ENCODE data around the gene NELL1.

Gene NELL1

DNA sequence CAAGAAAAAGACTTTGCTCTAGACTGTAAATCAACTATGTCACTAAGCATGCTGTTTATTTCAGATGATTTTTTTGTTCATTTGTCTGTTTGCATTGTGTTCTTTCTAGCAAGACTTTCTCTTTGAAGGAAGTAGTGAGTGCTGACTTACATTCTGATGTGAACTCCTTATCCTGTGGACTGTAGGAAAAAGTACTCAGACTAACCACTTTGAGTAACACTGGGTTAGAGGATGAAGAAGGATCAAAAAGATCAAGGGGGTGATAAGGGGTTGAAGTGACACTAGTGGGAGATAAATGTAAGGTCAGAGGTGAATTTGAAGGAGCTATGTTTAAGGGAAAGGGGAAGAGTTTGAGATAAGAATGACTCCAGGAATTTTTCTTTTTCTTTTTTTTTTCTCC lies 369.4 kb downstream of the NELL1 start:
- Histone ChIP-seq H3K27me3 (no peaks in the 10 kb centered on the region), H3K9me3 (no peaks in the 10 kb centered on the region), H3K4me1 (no peaks in the 10 kb centered on the region), H3K4me3 (no peak overlapping the region), H3K27ac (no peak overlapping the region), H3K36me3 (no peaks in the 10 kb centered on the region)
- intact Hi-C loops (cut with DNase I; ENCODE audit: low total_unique reads) = no loop called here
- DNase-seq = no peak
- no peak for TF ChIP-seq CTCF (IDR thresholded peaks at IDR 0.05)

DNA sequence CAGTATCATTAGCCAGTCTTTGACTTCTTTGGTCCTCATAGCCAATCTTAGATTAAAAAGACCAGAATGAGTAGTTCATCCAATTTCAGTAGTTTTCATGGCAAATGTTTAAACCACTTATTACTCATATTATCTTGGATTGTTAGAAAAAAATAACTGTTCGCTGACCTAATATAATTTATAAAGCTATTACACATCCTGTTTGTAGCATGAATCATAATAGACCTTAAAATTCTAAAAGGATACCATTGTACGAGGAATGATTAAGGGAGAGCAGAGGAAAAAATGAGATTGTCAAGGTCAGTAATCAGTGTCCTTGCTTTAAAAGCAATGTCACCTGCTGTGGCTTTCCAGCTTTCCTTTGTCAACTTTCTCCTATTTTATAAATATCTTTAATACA lies 371.2 kb downstream of the NELL1 start:
- TF ChIP-seq CTCF (IDR thresholded peaks at IDR 0.05) = no peak
- no peak overlapping the region for H3K27ac ChIP-seq
- no peaks in the 10 kb centered on the region for H3K27me3 ChIP-seq
- DNase-seq = no peak
- no peak overlapping the region for H3K4me3 ChIP-seq
- intact Hi-C loops (cut with DNase I; ENCODE audit: low total_unique reads) = no loop called here
- H3K36me3 ChIP-seq = no peaks in the 10 kb centered on the region
- H3K9me3 ChIP-seq = no peaks in the 10 kb centered on the region
- no peaks in the 10 kb centered on the region for H3K4me1 ChIP-seq

- H3K27me3 ChIP-seq = no peaks in the 10 kb centered on the region
- no peak overlapping the region for H3K27ac ChIP-seq
- intact Hi-C loops (cut with DNase I; ENCODE audit: low total_unique reads) = no loop called here
- H3K9me3 ChIP-seq = no peaks in the 10 kb centered on the region
- DNase-seq = no peak
- TF ChIP-seq CTCF (IDR thresholded peaks at IDR 0.05) = no peak
- no peak overlapping the region for H3K4me3 ChIP-seq
- no peaks in the 10 kb centered on the region for H3K36me3 ChIP-seq
- H3K4me1 ChIP-seq = no peaks in the 10 kb centered on the region
These were observed 379.2 kb downstream of the NELL1 start for GRCh38 chr11:21048626-21049025.

DNA sequence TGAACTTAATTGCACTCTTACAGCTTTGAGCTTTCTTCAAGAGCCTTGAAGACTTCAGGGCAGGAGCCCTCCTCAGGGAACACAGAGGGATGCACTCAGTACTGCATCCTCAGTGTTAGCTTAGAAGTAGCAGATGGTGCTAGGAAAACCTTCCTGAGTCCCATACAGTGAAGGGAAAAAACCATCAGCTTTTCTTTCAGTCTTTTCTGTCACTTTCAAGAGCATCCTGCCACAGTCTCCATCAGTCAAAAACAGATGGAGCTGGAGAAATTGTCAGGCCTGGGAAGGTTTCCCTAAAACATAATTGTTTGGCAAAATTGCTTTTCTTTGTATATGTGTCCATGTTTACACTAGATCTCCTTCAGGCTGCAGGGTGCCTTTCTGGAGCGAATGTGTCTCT lies 384.1 kb downstream of the NELL1 start:
- Histone ChIP-seq H3K27me3 (no peaks in the 10 kb centered on the region), H3K27ac (no peak overlapping the region), H3K36me3 (no peaks in the 10 kb centered on the region), H3K4me3 (no peak overlapping the region), H3K9me3 (no peaks in the 10 kb centered on the region), H3K4me1 (no peaks in the 10 kb centered on the region)
- intact Hi-C loops (cut with DNase I; ENCODE audit: low total_unique reads) = no loop called here
- no peak for DNase-seq
- TF ChIP-seq CTCF (IDR thresholded peaks at IDR 0.05) = no peak

DNA sequence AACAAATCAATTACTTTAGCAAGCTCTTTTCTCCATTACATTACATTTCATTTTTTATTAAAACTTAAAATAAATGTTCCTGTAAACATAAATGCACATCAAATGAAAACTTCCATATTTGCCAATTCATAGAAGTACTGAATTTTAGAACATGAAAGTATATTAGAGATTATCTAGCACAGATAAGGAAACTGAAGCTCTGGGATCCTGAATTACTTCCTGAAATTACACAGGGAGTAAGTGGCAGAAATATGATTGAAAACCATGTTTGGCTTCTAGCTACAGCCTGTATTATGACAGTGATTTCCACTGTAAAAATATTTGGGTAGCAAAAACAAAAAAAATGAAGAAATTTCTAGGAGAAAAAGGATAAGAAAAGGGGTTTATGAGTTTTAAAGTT lies 387.3 kb downstream of the NELL1 start:
- Histone ChIP-seq H3K4me1 (no peaks in the 10 kb centered on the region), H3K4me3 (no peak overlapping the region), H3K27ac (no peak overlapping the region), H3K27me3 (no peaks in the 10 kb centered on the region), H3K36me3 (no peaks in the 10 kb centered on the region), H3K9me3 (no peaks in the 10 kb centered on the region)
- DNase-seq = no peak
- intact Hi-C loops (cut with DNase I; ENCODE audit: low total_unique reads) = no loop called here
- no peak for TF ChIP-seq CTCF (IDR thresholded peaks at IDR 0.05)

DNA sequence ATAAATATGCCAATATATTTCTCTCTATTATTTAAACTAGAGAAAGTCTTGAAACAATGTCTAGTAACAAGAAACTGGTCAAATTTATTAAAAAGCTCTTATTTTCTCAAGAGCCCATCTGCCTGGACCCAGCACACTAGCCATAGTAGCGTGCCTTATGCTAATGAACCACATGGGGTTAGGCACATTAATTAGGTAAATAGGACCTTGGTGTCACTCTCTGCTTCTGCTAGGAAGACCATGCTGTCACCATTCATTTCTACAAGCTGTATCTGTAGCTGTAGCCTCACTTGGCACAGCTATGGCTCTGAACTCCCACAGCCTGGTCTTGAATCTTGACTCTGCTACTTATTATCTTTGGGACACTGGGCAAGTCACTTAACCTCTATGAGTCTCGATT lies 390.5 kb downstream of the NELL1 start:
- DNase-seq = no peak
- no peak for TF ChIP-seq CTCF (IDR thresholded peaks at IDR 0.05)
- intact Hi-C loops (cut with DNase I; ENCODE audit: low total_unique reads) = no loop called here
- Histone ChIP-seq H3K27me3 (no peaks in the 10 kb centered on the region), H3K36me3 (no peaks in the 10 kb centered on the region), H3K27ac (no peak overlapping the region), H3K9me3 (no peaks in the 10 kb centered on the region), H3K4me1 (no peaks in the 10 kb centered on the region), H3K4me3 (no peak overlapping the region)

Measured in tibial artery (tissue), 4 donors.